Fibroblast of lung (primary cell): ENCODE measurements around the gene TMEM203. TPM values are rescaled to one million over a fixed set of nuclear protein-coding genes. Genes with fewer than 3 reads are reported as not detected.

ENCODE experiments used
- DNase-seq, 2 donors: peaks; one replicate each; pipeline versions ENCODE4 v3.0.0 to v3.0.0-alpha.2; 2010; ENCODE audit warnings: low read depth in 2 of 2
- H2AFZ ChIP-seq: 2 replicates; pipeline ENCODE4 v1.5.1; 2012; ENCODE audit warnings: low read length, control low read depth, inconsistent platforms
- H3K27ac ChIP-seq: 2 replicates; pipeline ENCODE4 v1.5.1; 2011; ENCODE audit warnings: low read length, control low read depth; ENCODE audit not compliant: insufficient read depth
- H3K27me3 ChIP-seq: 2 replicates; pipeline ENCODE4 v1.5.1; 2011; ENCODE audit warnings: mild to moderate bottlenecking, low read length; ENCODE audit not compliant: control insufficient read depth, insufficient read depth
- H3K36me3 ChIP-seq: 2 replicates; pipeline ENCODE4 v1.5.1; 2011; ENCODE audit warnings: low read length; ENCODE audit not compliant: control insufficient read depth, insufficient read depth
- H3K4me1 ChIP-seq: 2 replicates; pipeline ENCODE4 v1.5.1; 2011; ENCODE audit warnings: low read length; ENCODE audit not compliant: control insufficient read depth, insufficient read depth; ENCODE audit errors: extremely low read depth
- H3K4me2 ChIP-seq: 2 replicates; pipeline ENCODE4 v1.5.1; 2011; ENCODE audit warnings: low read length, control low read depth; ENCODE audit not compliant: insufficient read depth; ENCODE audit errors: extremely low read depth
- H3K4me3 ChIP-seq, 4 experiments: fragments of 200-600 bp in 1 of 4; sonication (generic) in 1 of 4; replicated peaks in 1 of 4; 2 replicates each; pipeline ENCODE4 v1.5.1; 2011 to 2016; ENCODE audit warnings: low read length in 4 of 4, low read depth in 3 of 4, mild to moderate bottlenecking in 3 of 4, control low read depth in 2 of 4, inconsistent platforms in 1 of 4, mixed read lengths in 1 of 4; ENCODE audit not compliant: insufficient read depth in 1 of 4; ENCODE audit errors: control extremely low read depth in 1 of 4
- H3K79me2 ChIP-seq: 2 replicates; pipeline ENCODE4 v1.5.1; 2012; ENCODE audit warnings: mild to moderate bottlenecking, low read length, inconsistent platforms; ENCODE audit not compliant: control insufficient read depth, insufficient read depth
- H3K9ac ChIP-seq: 2 replicates; pipeline ENCODE4 v1.5.1; 2011; ENCODE audit warnings: mild to moderate bottlenecking, low read length, control low read depth; ENCODE audit not compliant: insufficient read depth
- H3K9me3 ChIP-seq: 2 replicates; pipeline ENCODE4 v1.5.1; 2012; ENCODE audit warnings: low read depth, low read length; ENCODE audit not compliant: control insufficient read depth, insufficient read depth
- H4K20me1 ChIP-seq: 2 replicates; pipeline ENCODE4 v1.5.1; 2011; ENCODE audit warnings: low read length; ENCODE audit not compliant: control insufficient read depth, insufficient read depth; ENCODE audit errors: extremely low read depth
- CTCF ChIP-seq, 2 donors: IDR thresholded peaks in 1 of 2; conservative IDR thresholded peaks in 1 of 2; 1 replicate in 1 of 2; 2 replicates in 1 of 2; pipeline ENCODE4 v1.5.1; 2011 to 2012; ENCODE audit warnings: low read length in 2 of 2, control low read depth in 1 of 2, inconsistent platforms in 1 of 2, low read depth in 1 of 2, mild to moderate bottlenecking in 1 of 2
- EZH2 ChIP-seq: IDR thresholded peaks from 2 replicates; pipeline ENCODE4 v1.5.1; 2012; ENCODE audit warnings: low read length, control low read depth, mild to moderate bottlenecking; ENCODE audit errors: missing control alignments
- polyA plus RNA-seq, 2 donors: library from polyadenylated mRNA; depleted of rRNA in 1 of 2; stranded (reverse) in 1 of 2; unstranded in 1 of 2; fragments of >200 nt; gene quantifications; 2 replicates each; pipeline ENCODE4 v1.2.1, GENCODE V29; 2011 to 2012; ENCODE audit warnings: missing spikeins in 1 of 2
- total RNA-seq: library from RNA; depleted of rRNA; stranded (reverse); fragments of >200 nt; gene quantifications from 2 replicates; pipeline ENCODE4 v1.2.1, GENCODE V29; 2014

TMEM203 gene
- total and polyA plus RNA-seq, 2 donors (not counting 1 experiment from before 2014, with no cell fraction given) = 36.3 to 38.6 TPM

- DNase-seq = no peak
Observed at GRCh38 chr9:137164370-137165249, 40.8 kb downstream of the TMEM203 start.

DNA sequence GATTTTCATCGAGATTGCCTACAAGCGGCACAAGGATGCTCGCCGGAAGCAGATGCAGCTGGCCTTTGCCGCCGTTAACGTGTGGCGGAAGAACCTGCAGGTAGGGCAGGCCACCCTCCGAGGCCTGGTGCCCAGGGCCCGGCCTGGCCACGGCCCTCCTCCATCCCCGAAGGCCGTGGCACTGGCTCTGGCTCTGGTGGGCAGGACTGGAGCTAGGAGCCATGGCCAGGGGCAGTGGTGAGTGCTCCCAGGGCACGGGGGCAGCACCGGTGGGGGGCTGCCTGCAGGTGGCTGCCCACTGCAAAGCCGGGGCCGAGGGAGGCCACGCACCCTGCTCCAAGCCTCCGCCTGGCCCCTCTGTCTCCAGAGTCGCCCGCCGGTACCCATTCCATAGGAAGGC lies 41.6 kb downstream of the TMEM203 start:
- Histone ChIP-seq H3K4me1 (no peaks in the 10 kb centered on the region), H3K9me3 (no peaks in the 10 kb centered on the region), H3K4me3 (no peak overlapping the region), H3K9ac (no peak overlapping the region), H4K20me1 (no peaks in the 10 kb centered on the region), H3K27ac (no peak overlapping the region), H3K36me3 (no peaks in the 10 kb centered on the region), H3K79me2 (no peaks in the 10 kb centered on the region), H2AFZ (no peak overlapping the region), H3K4me2 (no peak overlapping the region), H3K27me3 (peaks cover 43% of the 10 kb centered on the region)
- no peak for DNase-seq
- TF ChIP-seq EZH2 (no peak), CTCF (conservative IDR thresholded peaks at IDR 0.05 in 1 of 2, IDR thresholded peaks at IDR 0.05 in 1 of 2; ENCODE audit: low read depth in 1 of 2, low read length in 2 of 2) (no peak)

More at GRCh38 chr9:137164370-137165249, 40.8 kb downstream of the TMEM203 start:
- H3K4me1 ChIP-seq = no peaks in the 10 kb centered on the region
- H4K20me1 ChIP-seq = no peaks in the 10 kb centered on the region
- no peak overlapping the region for H3K4me2 ChIP-seq
- H3K27ac ChIP-seq = no peak overlapping the region
- H3K4me3 ChIP-seq = no peak overlapping the region
- TF ChIP-seq CTCF (conservative IDR thresholded peaks at IDR 0.05 in 1 of 2, IDR thresholded peaks at IDR 0.05 in 1 of 2; ENCODE audit: low read depth in 1 of 2, low read length in 2 of 2) = no peak
- no peak for TF ChIP-seq EZH2
- H3K9ac ChIP-seq = no peak overlapping the region
- no peaks in the 10 kb centered on the region for H3K79me2 ChIP-seq
- peaks cover 44% of the 10 kb centered on the region for H3K27me3 ChIP-seq
- no peak overlapping the region for H2AFZ ChIP-seq
- no peaks in the 10 kb centered on the region for H3K9me3 ChIP-seq
- no peaks in the 10 kb centered on the region for H3K36me3 ChIP-seq

- Histone ChIP-seq H3K9me3 (no peaks in the 10 kb centered on the region), H3K4me3 (peak overlapping the region in 2 of 4 experiments; percentile 7 to 17), H3K9ac (no peak overlapping the region), H3K4me1 (no peaks in the 10 kb centered on the region), H3K27ac (no peak overlapping the region), H4K20me1 (no peaks in the 10 kb centered on the region), H3K36me3 (no peaks in the 10 kb centered on the region), H3K4me2 (peak overlapping the region; percentile 59), H3K27me3 (peaks cover 46% of the 10 kb centered on the region), H3K79me2 (no peaks in the 10 kb centered on the region), H2AFZ (peak overlapping the region; percentile 30)
- TF ChIP-seq CTCF (conservative IDR thresholded peaks at IDR 0.05 in 1 of 2, IDR thresholded peaks at IDR 0.05 in 1 of 2; ENCODE audit: low read depth in 1 of 2, low read length in 2 of 2) (no peak), EZH2 (peak; percentile 15)
- DNase-seq = no peak
Observed at GRCh38 chr9:137163365-137163715, 42.1 kb downstream of the TMEM203 start.
